SHP77 treated with DMSO at 0.1 percent for 48 hours (cell line): ENCODE measurements around the gene COL28A1.
"Not testable (repeated sequence)": the region's sequence is repeated elsewhere in the genome, so short reads cannot be mapped to it uniquely, and the experiment has no call there.

Experiments
- DNase-seq: peaks from one replicate; lab custom pipeline; 2025; lab: John Stamatoyannopoulos, UW

Gene COL28A1

DNA sequence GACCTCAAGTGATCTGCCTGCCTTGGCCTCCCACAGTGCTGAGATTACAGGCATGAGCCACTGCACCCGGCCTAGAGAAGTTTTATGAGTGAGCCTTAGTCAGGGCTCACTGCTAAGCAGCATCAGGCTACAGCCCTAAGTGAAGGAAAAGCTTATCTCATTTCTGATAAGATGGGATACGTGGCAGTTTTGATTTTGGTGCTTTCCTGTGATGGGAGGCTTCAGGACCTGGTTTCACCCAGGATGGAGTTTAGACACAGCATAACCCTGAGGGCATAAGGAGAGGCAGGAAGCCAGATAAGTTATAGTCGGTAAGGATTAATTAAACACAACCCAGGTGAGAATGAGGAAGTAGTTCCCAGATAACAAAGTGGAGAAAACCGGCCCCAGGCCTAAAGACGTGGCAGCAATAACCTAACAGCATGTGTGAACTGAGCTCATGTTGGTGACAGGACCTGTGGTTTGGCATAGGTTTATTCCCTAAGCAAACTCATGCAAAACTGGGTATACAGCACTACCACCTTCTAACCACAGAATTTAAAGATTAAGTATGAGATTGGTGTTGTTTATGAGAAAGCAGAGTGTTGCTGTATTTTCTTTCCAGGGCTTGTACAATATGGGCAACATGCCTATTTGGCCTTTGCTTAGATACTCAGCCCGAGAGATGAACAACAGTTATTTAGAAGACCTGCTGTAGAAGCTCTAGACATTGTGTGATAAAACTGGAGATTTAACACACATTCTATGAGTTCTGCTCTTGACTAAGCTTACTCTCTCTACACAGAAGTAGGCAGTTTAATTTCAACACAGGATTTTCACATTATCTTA is 119.4 kb downstream of the COL28A1 start:
- no peak for DNase-seq

DNA sequence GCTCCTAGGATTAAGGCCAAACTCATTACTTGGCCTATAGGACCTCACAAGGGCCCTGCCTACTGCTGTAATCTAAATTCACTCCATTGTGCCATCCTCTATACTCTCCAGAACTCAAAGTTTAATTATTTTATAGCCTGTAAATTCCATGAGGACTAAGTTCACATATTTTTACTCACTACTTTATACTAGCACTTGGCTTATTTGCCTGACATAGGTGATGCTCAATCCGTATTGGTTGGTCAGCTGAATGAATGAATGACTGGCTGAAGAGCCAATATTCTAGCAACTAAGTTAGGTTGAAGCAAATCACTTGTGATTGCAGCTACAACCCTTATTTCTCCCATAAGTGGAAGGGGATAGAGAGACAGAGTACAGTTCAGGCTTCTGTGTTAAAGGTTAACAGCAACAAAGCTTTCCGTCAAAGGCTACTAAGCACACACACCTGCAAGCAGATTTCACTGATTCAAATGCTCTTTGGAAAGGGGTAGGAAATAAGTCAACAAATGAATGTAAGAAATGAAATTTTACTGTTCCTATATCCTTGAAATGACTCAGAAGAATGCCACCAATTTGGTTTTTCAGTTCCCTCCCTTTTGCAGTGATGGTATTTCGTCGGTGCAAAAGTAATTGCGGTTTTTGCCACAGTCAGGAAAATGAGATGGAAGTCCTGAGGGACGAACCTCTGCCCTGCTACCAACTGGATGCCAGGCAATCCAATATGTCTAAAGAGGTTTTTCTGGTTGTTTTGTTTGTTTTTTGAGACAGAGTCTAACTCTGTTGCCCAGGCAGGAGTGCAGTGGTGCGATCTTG is 120.7 kb downstream of the COL28A1 start:
- no peak for DNase-seq

DNA sequence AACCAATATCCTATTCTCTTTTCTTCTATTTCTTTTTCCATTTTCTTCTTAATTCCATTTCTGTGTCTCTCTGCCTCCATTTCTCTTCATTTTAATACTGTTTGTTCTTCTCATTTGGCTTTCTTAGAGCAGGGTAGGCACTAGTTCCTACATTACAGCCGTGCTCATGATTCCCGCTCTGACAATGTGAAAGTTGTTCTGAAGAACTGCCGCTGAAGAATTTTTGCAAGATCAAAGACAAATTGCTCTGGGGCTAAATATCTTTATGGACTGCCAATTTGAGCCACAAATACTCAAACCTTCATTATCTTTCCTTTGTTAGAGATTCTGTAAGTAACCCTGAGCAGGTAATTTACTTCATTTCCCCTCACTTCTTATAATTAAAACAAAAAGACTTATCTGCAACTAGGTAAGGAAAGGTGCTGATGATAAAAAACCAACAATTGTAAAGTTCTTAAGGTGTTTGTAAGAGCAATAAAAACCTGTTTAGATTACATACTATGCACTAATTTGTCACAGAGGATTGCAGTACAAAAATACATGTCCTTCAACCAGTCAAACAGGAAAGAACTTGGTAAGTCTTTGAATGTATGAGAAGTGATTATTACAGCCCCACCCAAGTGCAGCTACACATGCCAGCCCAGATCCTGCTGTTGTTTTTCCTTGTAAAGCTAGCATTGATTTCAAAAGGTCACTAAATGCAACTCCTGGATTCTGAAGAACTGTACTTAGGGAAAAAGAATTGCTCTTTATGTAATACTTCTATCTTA is 127.5 kb downstream of the COL28A1 start:
- no peak for DNase-seq

DNA sequence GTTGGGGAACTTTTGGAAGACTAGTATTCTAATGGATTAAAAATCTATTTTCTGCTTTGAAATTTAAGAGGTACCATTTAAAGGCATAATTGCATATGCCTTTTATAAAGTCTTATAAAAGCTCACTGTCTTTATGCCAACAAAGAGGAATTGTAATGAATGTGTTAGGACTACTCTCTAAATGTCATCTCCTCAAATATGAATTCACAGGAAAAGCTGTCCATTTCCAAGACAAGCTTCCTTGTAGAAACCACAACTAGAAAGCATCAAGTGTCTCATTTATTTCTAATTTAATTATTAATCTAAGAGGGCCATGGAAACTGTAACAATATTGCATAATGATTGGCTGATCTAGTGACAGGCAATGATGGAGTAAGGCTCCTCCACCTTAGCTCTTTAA is 130.2 kb downstream of the COL28A1 start:
- DNase-seq = no peak

DNA sequence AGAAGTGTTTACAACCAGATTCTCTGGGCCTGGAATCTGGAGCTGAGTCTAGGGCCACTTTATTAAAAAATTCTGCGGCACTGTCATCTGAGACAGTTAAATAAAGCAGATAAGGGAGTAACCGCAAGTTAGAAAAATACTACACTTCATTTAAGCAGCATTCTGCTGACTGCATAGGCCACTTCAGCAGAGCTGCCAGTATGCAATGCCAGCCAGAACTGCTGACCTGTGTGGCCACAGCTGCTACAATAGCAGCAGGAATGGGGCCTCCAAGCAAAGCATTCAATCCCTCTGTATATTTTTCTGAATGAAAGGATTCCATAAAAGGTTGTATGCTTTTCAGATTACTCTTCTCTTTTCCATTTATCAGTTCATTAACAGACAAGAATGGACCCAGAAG is 136.0 kb downstream of the COL28A1 start:
- DNase-seq = no peak

DNA sequence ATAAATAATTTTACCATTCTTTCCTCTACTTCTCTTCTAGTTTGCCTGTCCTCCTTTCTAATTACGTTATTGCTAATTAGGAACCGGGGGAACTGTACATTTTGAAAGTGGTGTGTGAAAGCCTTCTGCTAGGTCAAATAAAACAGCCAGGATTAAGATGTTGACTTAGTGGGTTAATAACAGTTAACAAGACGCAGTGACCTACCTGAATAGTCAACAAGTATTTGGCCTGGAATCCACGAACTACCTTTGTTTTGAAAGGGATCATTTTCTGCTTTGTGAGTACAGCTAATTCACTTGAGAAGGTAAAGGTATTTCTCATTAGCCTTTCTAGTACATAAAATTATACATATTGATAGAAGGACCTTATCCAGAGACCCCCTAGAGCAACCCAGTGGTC is 139.9 kb downstream of the COL28A1 start:
- no peak for DNase-seq

DNA sequence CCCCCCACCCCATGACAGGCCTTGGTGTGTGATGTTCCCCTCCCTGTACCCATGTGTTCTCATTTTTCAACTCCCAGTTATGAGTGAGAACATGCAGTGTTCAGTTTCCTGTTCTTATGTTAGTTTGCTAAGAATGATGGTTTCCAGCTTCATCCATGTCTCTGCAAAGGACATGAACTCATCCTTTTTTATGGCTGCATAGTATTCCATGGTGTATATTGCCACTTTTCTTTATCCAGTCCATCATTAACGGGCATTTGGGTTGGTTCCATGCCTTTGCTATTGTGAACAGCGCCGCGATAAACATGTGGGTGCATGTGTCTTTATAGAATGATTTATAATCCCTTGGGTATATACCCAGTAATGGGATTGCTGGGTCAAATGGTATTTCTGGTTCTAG is 147.5 kb downstream of the COL28A1 start:
- not testable (repeated sequence) for DNase-seq

DNA sequence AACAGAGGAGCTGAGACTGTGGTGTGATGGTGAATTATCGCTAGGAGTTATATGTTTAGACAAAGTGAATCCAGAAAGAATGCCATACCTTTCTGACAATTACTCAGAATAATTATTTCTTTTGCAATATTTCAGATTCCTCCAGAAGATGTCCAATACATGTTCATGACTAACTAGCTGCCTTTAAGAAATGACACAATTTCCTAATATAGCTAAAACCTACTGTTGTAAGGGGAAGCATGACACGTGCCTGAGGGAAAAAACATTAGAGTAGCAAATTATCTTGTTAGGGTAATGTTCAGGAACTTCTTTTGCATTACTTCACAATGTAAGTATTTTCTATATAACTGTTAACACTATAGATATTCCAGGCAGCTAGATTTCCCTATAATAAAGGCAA is 150.3 kb downstream of the COL28A1 start:
- no peak for DNase-seq

DNA sequence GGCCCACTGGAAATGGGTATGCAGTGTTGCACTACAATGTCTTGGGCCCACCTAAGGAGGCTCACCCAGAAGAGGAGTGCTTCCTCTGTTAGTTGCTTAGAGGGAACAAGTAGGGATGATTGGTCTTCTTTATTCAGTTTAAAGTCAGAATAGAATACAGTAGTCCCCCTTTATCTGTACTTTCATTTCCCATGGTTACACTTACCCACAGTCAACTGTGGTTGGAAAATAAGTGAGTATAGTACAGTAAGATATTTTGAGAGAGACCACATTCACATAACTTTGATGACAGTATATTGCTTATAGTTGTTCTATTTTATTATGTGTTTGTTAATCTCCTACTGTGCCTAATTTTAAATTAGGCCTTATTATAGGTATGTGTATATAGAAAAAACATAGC is 151.4 kb downstream of the COL28A1 start:
- DNase-seq = no peak

DNA sequence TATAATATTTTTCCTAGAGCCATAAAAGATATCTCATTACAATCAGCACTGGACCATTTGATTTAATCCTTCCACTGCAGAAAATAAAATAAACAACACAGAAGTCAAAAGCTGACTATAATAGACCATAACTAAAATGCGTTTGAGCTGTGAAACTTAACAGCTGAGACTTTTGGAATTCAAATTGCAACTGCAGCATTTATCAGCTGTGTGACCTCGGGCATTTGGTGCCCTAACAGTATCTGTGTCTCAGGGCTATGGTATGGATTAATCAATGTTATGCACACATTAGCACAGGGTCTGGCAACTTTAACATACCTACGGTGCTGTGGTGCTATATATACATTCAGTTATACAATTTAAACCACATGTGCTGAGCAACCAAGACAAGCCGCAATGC is 160.1 kb downstream of the COL28A1 start:
- DNase-seq = no peak

DNA sequence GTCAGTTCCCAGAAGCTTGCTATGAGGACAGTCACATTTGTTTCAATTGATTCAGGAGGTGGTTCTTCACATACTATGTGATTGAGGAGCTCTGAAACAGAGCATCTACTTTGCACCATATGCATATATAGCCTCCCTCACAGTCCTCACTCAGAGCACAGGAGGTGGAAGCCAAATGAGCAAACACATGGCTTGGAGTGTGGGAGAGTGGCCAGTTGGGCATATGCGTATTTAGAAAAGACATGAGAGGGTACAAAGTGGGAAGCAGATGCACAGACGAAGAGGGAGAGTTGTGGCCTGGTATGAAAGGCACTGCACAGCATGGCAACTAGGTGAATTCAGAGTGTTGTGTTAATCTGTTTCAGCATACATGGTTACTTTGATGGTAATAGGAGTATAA is 165.6 kb downstream of the COL28A1 start:
- no peak for DNase-seq

DNA sequence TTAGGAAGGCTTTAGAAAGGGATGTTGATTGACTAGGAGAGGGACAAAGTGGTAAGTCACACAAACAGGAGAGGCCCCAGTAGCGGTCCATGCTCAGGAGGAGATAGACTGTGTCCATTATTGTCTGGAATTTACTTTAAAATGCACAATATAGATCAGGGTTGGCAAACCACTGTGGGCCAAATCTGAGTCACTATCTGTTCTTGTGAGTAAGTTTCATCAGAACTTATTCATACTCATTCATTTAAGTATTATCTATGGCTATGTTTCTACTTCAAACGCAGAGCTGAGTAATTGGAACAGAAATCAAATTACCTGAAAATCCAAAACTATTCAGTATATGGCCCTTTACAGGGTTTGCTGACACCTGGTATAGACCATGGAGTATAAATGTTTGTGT is 166.5 kb downstream of the COL28A1 start:
- DNase-seq = no peak

DNA sequence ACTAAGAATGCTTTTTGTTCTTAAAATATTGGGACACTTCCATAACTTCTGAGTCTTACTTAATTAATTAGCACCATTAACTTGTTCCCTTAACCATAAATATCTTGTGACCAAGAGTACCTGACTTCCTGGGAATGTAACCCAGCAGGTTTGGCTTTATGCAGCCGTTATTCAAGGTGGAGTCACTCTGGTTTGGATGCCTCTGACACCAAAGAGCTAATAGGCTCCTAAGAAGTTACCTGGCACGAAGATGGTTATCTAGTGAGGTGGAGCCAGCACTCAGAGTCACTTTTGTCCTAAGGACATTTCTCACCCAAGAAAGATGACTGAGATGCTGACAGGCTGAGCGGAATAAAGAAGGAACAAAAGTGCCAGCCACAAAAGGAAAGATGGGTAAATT is 181.0 kb downstream of the COL28A1 start:
- no peak for DNase-seq

DNA sequence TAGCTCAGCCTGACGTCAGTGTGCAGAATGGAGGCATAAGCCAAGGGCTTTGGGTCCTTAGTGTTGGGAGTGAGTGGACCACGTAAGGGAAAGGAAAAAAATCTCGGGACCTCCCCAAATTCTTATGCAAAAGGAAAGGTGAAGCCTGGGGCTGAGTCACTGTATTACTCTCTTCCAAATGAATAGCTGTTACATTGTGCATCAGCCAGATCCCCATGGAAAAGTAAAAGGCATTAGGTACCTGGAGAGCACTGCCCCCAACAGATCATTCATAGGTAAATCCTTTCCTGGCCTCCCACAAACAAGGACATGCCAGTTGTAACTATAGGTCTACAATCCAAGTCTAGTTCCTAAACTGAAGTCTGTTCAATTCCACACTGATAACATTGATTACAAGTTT is 182.8 kb downstream of the COL28A1 start:
- no peak for DNase-seq

DNA sequence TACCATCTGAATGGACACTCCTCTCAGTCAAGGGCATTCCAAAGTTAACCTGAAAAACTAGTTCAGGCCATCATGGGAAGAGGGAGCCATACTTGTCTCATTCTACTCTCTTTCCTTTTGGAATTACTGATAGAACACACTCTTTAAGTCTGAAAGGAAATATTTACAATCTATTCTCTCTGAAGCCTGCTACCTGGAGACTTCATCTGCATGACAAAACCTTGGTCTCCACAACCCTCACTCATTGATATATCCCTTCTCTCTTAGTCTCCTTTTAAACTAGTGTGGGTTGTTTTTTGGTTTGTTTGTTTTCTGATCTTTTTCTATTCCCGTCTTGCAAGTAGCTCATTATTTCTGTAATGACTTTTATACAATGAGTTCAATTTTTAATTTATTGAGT is 183.8 kb downstream of the COL28A1 start:
- DNase-seq = no peak

DNA sequence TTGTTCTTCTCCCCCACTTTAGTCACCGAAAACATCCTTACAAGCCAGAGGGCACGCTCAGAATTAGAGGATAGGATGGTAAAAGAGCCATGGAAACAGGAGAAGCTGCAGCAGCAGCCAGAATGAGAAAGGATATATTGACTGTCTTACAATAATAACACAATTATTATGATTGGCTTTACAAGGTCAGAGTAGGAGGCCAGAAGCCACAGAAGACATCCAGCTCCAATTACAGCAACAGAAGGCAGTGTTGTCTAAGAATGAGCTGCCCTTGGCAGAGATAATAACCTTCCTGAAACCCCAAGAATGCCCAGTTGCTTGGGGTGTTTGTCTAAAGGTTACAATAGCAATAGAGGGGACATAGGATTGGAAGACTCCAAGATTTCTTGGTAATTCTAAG is 184.5 kb downstream of the COL28A1 start:
- no peak for DNase-seq

DNA sequence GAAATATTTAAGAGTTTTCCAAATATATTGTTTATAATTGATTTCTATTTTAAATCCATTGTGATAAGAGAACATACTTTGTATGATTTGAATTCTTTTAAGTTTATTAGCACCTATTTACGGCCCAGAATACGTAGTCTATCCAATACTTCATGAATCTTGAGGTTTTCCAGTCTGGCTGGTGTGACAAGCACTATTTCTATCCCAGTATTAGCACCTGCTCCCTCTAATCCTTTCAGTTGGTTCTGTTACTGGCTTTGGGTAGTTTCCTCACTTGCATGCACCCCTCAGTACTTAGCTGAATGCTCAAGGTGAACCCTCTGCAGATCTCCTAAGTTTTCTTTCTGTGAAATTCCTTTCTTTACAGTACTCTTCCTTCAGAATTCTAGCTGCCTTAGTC is 186.5 kb downstream of the COL28A1 start:
- DNase-seq = no peak

DNA sequence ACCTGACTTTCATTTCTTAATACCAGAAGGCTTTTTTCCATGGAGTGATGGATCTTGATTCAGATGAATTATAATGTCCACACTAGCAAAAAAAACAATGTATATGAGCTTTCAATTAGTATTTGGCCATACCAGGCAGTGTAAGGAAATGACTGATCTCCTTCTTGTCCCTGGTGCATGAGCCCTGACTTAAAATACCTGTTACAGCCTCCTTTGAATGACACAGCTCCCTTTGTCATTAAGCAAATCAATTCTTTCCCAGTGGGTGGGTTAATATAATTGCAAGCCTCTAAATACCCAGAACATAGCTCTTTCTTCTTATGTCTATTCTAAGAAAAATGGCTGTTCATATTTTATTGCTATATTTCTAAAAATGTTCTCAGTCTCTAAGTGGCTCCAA is 188.6 kb downstream of the COL28A1 start:
- no peak for DNase-seq

DNA sequence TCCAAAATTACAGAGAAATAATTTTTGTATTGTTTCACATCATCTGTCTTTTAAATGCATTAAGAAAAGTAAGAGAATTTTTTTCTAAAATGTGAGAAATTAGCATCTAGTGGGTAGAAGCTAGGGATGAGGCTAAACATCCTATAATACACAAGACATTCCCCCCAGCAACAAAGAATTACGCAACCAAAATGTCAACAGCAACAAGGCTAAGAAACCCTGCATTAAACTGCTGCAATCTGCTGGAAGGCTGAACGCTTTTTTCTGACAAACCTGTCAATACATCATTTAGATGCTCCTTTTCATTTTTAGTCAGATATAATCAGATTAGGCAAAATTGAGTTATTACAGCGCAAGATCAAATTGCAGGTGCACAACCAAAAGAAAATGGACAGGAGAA is 191.1 kb downstream of the COL28A1 start:
- DNase-seq = no peak

DNA sequence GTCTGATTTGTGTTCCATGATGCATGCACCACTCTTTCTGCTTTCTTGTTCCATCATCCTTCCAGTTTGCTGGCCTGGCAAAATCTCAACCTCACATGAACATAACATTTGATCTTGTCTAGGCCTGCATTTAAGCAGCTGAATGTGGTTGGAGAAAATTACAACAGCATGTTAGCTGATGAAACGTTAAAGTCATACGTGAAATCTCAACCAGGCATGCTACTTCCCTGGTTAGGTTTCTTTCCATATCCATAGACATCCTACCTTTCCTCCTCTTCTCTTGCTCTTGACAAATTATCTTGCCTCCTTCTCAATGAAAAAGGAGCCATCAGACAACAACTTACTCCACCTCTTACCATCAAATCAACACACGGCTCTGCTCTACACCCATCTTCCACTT is 199.8 kb downstream of the COL28A1 start:
- no peak for DNase-seq

DNA sequence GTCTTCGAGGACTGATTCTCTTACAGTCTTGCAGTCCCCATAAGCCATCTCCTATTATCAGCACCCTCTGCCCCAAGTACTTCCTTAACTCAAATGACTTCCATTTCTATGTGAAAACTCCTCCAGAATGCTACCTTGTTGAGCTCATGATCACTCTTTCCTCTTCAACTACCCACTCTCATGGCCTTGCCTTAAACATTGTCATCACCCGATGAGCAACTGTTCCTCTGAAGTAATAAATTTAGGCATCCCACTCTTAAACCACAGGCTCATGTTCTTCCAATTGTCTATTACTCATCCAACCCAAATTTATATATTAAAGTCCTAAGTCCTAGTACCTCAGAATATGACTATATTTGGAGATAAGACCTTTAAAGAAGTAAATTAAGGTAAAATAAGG is 200.5 kb downstream of the COL28A1 start:
- DNase-seq = no peak

DNA sequence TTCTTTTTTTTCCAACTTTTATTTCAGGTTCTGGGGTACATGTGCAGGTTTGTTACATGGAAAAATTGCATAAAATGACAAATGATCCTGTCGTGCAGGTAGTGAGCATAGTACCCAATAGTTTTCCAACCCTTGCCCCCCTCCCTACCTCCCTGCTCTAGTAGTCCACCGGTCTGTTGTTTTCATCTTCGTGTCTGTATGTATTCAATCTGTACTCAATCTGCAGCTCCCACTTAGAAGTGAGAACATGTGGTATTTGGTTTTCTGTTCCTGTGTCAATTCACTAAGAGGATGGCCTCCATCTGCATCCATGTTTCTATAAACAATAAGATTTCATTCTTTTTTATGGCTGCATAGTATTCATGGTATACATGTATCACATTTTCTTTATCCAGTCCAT is 202.1 kb downstream of the COL28A1 start:
- no peak for DNase-seq

DNA sequence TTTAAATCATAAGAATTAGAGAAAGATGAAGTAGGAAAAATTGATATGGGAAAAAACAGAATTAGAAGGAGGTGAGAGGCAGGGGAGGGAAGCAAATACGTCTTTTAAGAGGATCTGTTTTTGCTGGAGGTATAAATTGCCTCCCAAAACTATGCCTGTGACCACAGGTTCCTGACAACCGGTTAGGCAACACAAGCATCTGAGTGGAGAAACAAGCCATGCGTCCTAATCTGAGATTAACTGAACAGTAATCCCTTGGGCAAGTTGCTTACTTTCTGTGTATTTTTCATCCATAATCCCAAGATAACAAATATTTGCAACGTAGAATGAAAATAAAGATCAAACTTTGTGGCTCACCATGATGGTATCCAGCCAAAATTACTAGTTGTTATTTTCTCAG is 204.2 kb downstream of the COL28A1 start:
- no peak for DNase-seq
